ES-I3 (cell line): ENCODE data around the gene LIPA.

Experiments used
- H3K36me3 ChIP-seq: 2 replicates; pipeline ENCODE4 v1.6.1; 2013; ENCODE audit warnings: mild to moderate bottlenecking, low read length, control low read depth, moderate library complexity; ENCODE audit not compliant: insufficient read depth
- H3K4me1 ChIP-seq: 2 replicates; pipeline ENCODE4 v1.6.1; 2013; ENCODE audit warnings: mild to moderate bottlenecking, control low read depth, low read length; ENCODE audit not compliant: insufficient read depth
- H3K9ac ChIP-seq: 2 replicates; pipeline ENCODE4 v1.6.1; 2013; ENCODE audit warnings: low read depth, mild to moderate bottlenecking, low read length, moderate library complexity
- H3K9me3 ChIP-seq: 2 replicates; pipeline ENCODE4 v1.6.1; 2013; ENCODE audit warnings: mild to moderate bottlenecking, low read length, moderate library complexity; ENCODE audit not compliant: control insufficient read depth, insufficient read depth

The LIPA gene

GRCh38 chr10:89241026-89241425 lies 10.5 kb downstream of the LIPA start:
- Histone ChIP-seq H3K9me3 (no peaks in the 10 kb centered on the region), H3K36me3 (no peaks in the 10 kb centered on the region), H3K9ac (no peak overlapping the region), H3K4me1 (peaks cover 21% of the 10 kb centered on the region)

GRCh38 chr10:89240519-89240918 lies 11.1 kb downstream of the LIPA start:
- H3K36me3 ChIP-seq, result no peaks in the 10 kb centered on the region
- no peak overlapping the region for H3K9ac ChIP-seq
- peaks cover 17% of the 10 kb centered on the region for H3K4me1 ChIP-seq
- no peaks in the 10 kb centered on the region for H3K9me3 ChIP-seq

GRCh38 chr10:89238956-89239644 lies 12.5 kb downstream of the LIPA start:
- H3K9me3 ChIP-seq, result no peaks in the 10 kb centered on the region
- no peaks in the 10 kb centered on the region for H3K36me3 ChIP-seq
- H3K4me1 ChIP-seq, result peaks cover 22% of the 10 kb centered on the region
- no peak overlapping the region for H3K9ac ChIP-seq

- no peaks in the 10 kb centered on the region for H3K36me3 ChIP-seq
- H3K4me1 ChIP-seq, result peaks cover 16% of the 10 kb centered on the region
- H3K9ac ChIP-seq, result no peak overlapping the region
- H3K9me3 ChIP-seq, result no peaks in the 10 kb centered on the region
Measured at GRCh38 chr10:89237849-89238248, 13.7 kb downstream of the LIPA start.

- 0 out of 2 replicates have a peak, but pooled peaks cover 5% of the 10 kb centered on the region for H3K4me1 ChIP-seq
- no peak overlapping the region for H3K9ac ChIP-seq
- H3K9me3 ChIP-seq, result no peaks in the 10 kb centered on the region
- no peaks in the 10 kb centered on the region for H3K36me3 ChIP-seq
Measured at GRCh38 chr10:89236226-89236797, 15.3 kb downstream of the LIPA start.

- Histone ChIP-seq H3K9ac (no peak overlapping the region), H3K4me1 (0 out of 2 replicates have a peak, but pooled peaks cover 5% of the 10 kb centered on the region), H3K9me3 (no peaks in the 10 kb centered on the region), H3K36me3 (no peaks in the 10 kb centered on the region)
Measured at GRCh38 chr10:89235073-89235798, 16.3 kb downstream of the LIPA start.

- no peaks in the 10 kb centered on the region; the same call in 1 of the 2 replicates for H3K9me3 ChIP-seq
- no peak overlapping the region for H3K9ac ChIP-seq
- no peaks in the 10 kb centered on the region for H3K36me3 ChIP-seq
- 0 out of 2 replicates have a peak, but pooled peaks cover 5% of the 10 kb centered on the region for H3K4me1 ChIP-seq
Measured at GRCh38 chr10:89233033-89233432, 18.5 kb downstream of the LIPA start.

- 0 out of 2 replicates have a peak, but pooled peaks cover 3% of the 10 kb centered on the region for H3K36me3 ChIP-seq
- no peaks in the 10 kb centered on the region for H3K4me1 ChIP-seq
- no peak overlapping the region for H3K9ac ChIP-seq
- no peaks in the 10 kb centered on the region; the same call in 1 of the 2 replicates for H3K9me3 ChIP-seq
Measured at GRCh38 chr10:89228962-89229361, 22.6 kb downstream of the LIPA start.

- Histone ChIP-seq H3K36me3 (0 out of 2 replicates have a peak, but pooled peaks cover 3% of the 10 kb centered on the region), H3K9ac (no peak overlapping the region), H3K9me3 (no peaks in the 10 kb centered on the region; the same call in 1 of the 2 replicates), H3K4me1 (no peaks in the 10 kb centered on the region)
Measured at GRCh38 chr10:89228146-89228545, 23.4 kb downstream of the LIPA start.

- no peak overlapping the region for H3K9ac ChIP-seq
- no peaks in the 10 kb centered on the region for H3K4me1 ChIP-seq
- no peaks in the 10 kb centered on the region; the same call in 1 of the 2 replicates for H3K9me3 ChIP-seq
- 0 out of 2 replicates have a peak, but pooled peaks cover 3% of the 10 kb centered on the region for H3K36me3 ChIP-seq
Measured at GRCh38 chr10:89226891-89227290, 24.7 kb downstream of the LIPA start.

GRCh38 chr10:89224739-89225443 lies 26.7 kb downstream of the LIPA start:
- Histone ChIP-seq H3K36me3 (0 out of 2 replicates have a peak, but pooled peaks cover 3% of the 10 kb centered on the region), H3K4me1 (no peaks in the 10 kb centered on the region), H3K9me3 (no peaks in the 10 kb centered on the region; the same call in 1 of the 2 replicates), H3K9ac (no peak overlapping the region)

- H3K9me3 ChIP-seq, result no peaks in the 10 kb centered on the region
- H3K9ac ChIP-seq, result no peak overlapping the region
- H3K4me1 ChIP-seq, result no peaks in the 10 kb centered on the region
- H3K36me3 ChIP-seq, result no peaks in the 10 kb centered on the region; the same call in 1 of the 2 replicates
Measured at GRCh38 chr10:89221919-89222318, 29.7 kb downstream of the LIPA start.

GRCh38 chr10:89219513-89220218 lies 31.9 kb downstream of the LIPA start:
- Histone ChIP-seq H3K36me3 (peaks cover 3% of the 10 kb centered on the region; the same call in 1 of the 2 replicates), H3K9me3 (no peaks in the 10 kb centered on the region), H3K9ac (no peak overlapping the region), H3K4me1 (no peaks in the 10 kb centered on the region)
